GM23338 (cell line): ENCODE results near the gene CTDP1. TPM values are rescaled to one million over a fixed set of nuclear protein-coding genes. Genes with fewer than 3 reads are reported as not detected.

Source experiments
- ATAC-seq: fragments of 200-7000 bp; cut with Tn5 transposase; 3 replicates; pipeline ENCODE4 v1.9.1; 2020
- DNase-seq: peaks from one replicate; pipeline ENCODE4 v3.0.0-alpha.2; 2015; ENCODE audit warnings: low spot score
- H2AFZ ChIP-seq: fragments of 200-600 bp; sonication (generic); 2 replicates; pipeline ENCODE4 v1.8.0; 2016; ENCODE audit warnings: antibody characterized with exemption, mild to moderate bottlenecking, moderate library complexity
- H3F3A ChIP-seq: fragments of 200-600 bp; sonication (generic); replicated peaks from 2 replicates; pipeline ENCODE4 v1.8.0; 2017; ENCODE audit warnings: antibody characterized with exemption, mixed run types, low read depth
- H3K27ac ChIP-seq: fragments of 200-600 bp; sonication (generic); 2 replicates; pipeline ENCODE4 v1.6.1; 2016; ENCODE audit warnings: low read depth
- H3K27me3 ChIP-seq: fragments of 200-600 bp; sonication (generic); 2 replicates; pipeline ENCODE4 v1.8.0; 2016; ENCODE audit warnings: mild to moderate bottlenecking, mixed run types, moderate library complexity; ENCODE audit not compliant: insufficient read depth
- H3K36me3 ChIP-seq: fragments of 200-600 bp; sonication (generic); 2 replicates; pipeline ENCODE4 v1.8.0; 2016; ENCODE audit warnings: mild to moderate bottlenecking; ENCODE audit not compliant: insufficient read depth
- H3K4me1 ChIP-seq: fragments of 200-600 bp; sonication (generic); 2 replicates; pipeline ENCODE4 v1.8.0; 2016; ENCODE audit warnings: mild to moderate bottlenecking, moderate library complexity; ENCODE audit not compliant: insufficient read depth
- H3K4me2 ChIP-seq: fragments of 200-600 bp; sonication (generic); 2 replicates; pipeline ENCODE4 v1.7.1; 2017; ENCODE audit warnings: mixed run types
- H3K4me3 ChIP-seq: fragments of 200-600 bp; sonication (generic); 2 replicates; pipeline ENCODE4 v1.6.1; 2016; ENCODE audit warnings: mixed run types
- H3K79me2 ChIP-seq: fragments of 200-600 bp; sonication (generic); replicated peaks from 2 replicates; pipeline ENCODE4 v1.8.0; 2017; ENCODE audit warnings: mild to moderate bottlenecking; ENCODE audit not compliant: insufficient read depth
- H3K9me2 ChIP-seq: fragments of 200-600 bp; sonication (generic); 2 replicates; pipeline ENCODE4 v1.8.0; 2017; ENCODE audit not compliant: insufficient read depth
- H4K20me1 ChIP-seq: fragments of 200-600 bp; sonication (generic); replicated peaks from 2 replicates; pipeline ENCODE4 v1.8.0; 2017; ENCODE audit warnings: mild to moderate bottlenecking; ENCODE audit not compliant: insufficient read depth
- H3K27ac Mint-ChIP-seq: 2 replicates; pipeline ENCODE4 v1.8.0; 2020; ENCODE audit warnings: inconsistent platforms, mild to moderate bottlenecking, moderate library complexity, mixed read lengths
- H3K27me3 Mint-ChIP-seq: 3 replicates; pipeline ENCODE4 v1.8.0; 2022; ENCODE audit warnings: low read depth, mild to moderate bottlenecking, moderate library complexity, mixed read lengths, inconsistent platforms; ENCODE audit not compliant: insufficient read depth, poor library complexity
- H3K36me3 Mint-ChIP-seq: 3 replicates; pipeline ENCODE4 v1.8.0; 2021; ENCODE audit warnings: low read depth, mild to moderate bottlenecking, inconsistent platforms, moderate library complexity, mixed read lengths
- H3K4me1 Mint-ChIP-seq: 3 replicates; pipeline ENCODE4 v1.8.0; 2020; ENCODE audit warnings: mild to moderate bottlenecking, inconsistent platforms, mixed read lengths
- H3K4me3 Mint-ChIP-seq: 3 replicates; pipeline ENCODE4 v1.8.0; 2021; ENCODE audit warnings: moderate library complexity, mild to moderate bottlenecking, inconsistent platforms, mixed read lengths
- H3K9me3 Mint-ChIP-seq: 3 replicates; pipeline ENCODE4 v1.8.0; 2020; ENCODE audit warnings: moderate library complexity, mild to moderate bottlenecking, inconsistent platforms, mixed read lengths
- CREB1 ChIP-seq: fragments of 250-450 bp; sonication (Bioruptor Pico); IDR thresholded peaks from 2 replicates; pipeline ENCODE4 v1.5.0; 2020; ENCODE audit warnings: low read depth, mild to moderate bottlenecking, moderate library complexity
- EZH2 ChIP-seq: fragments of 200-600 bp; sonication (generic); IDR thresholded peaks from one replicate; pipeline ENCODE4 v1.8.0; 2017; ENCODE audit warnings: antibody characterized with exemption, mild to moderate bottlenecking, low read depth; ENCODE audit not compliant: unreplicated experiment
- JUNB ChIP-seq: IDR thresholded peaks from one replicate; pipeline ENCODE4 v1.6.1; 2016; ENCODE audit warnings: antibody characterized with exemption; ENCODE audit not compliant: unreplicated experiment
- POLR2AphosphoS5 ChIP-seq: IDR thresholded peaks from 2 replicates; pipeline ENCODE4 v1.6.1; 2016; ENCODE audit warnings: antibody characterized with exemption, low read depth
- polyA plus RNA-seq: library from polyadenylated mRNA; unstranded; fragments of >200 nt; fragmentation: Nextera tagmentation; extraction: Ambion mirVana; gene quantifications from 2 replicates; pipeline ENCODE4 v1.2.1, GENCODE V29; 2016
- total RNA-seq: library from RNA; depleted of rRNA; stranded (reverse); fragments of >200 nt; shearing (Covaris generic); gene quantifications from 2 replicates; pipeline ENCODE4 v1.2.3, GENCODE V29; 2014
- TF ChIP-seq, protein P1 (sequence below): IDR thresholded peaks from one replicate; pipeline ENCODE4 v1.6.1; 2018; ENCODE audit warnings: antibody characterized with exemption; ENCODE audit not compliant: unreplicated experiment
- TF ChIP-seq, protein P2 (sequence below): fragments of 250-450 bp; sonication (Bioruptor Pico); IDR thresholded peaks from 2 replicates; pipeline ENCODE4 v1.5.0; 2020; ENCODE audit warnings: mild to moderate bottlenecking, moderate library complexity
- TF ChIP-seq, protein P3 (sequence below), 2 experiments: fragments of 200-600 bp in 1 of 2; sonication (generic) in 1 of 2; conservative IDR thresholded peaks; 2 replicates each; pipeline versions ENCODE4 v1.5.1 to v1.6.1; 2016 to 2017; ENCODE audit warnings: antibody characterized with exemption in 2 of 2, low read depth in 2 of 2, mild to moderate bottlenecking in 2 of 2, moderate library complexity in 1 of 2

The CTDP1 gene
- total and polyA plus RNA-seq, 2 experiments from 2014 or later: 9.4 to 51.6 TPM

DNA sequence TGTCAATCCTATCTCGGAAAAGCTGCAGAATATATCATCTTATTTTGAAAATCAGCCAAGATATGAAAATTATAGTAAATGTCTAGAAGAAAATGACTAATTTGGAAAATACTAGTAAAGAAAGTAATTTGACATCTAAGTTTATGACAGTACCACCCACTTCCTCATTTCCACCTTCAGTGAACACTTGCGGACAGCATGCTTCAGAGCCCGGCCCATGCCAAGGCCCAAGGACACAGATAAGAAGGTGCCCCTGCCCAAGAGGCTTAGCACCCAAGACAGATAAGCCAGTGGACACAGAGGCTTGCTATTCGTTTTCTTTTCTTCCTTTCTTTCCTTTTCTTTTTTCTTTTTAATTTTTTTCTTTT, 113.4 kb downstream of the CTDP1 start:
- Histone ChIP-seq H3K79me2 (no peaks in the 10 kb centered on the region), H3K36me3 (no peaks in the 10 kb centered on the region)
- H3K27me3 Mint-ChIP-seq: peaks cover 38% of the 10 kb centered on the region

More for the DNA sequence above, 113.4 kb downstream of the CTDP1 start:
- Histone ChIP-seq H3K4me2 (no peak overlapping the region), H2AFZ (no peak overlapping the region), H4K20me1 (no peaks in the 10 kb centered on the region), H3K27ac (no peak overlapping the region), H3K9me2 (no peaks in the 10 kb centered on the region), H3K4me1 (no peaks in the 10 kb centered on the region), H3K27me3 (peaks cover 35% of the 10 kb centered on the region), H3K4me3 (no peak overlapping the region), H3F3A (no peaks in the 10 kb centered on the region)
- no peak for ATAC-seq
- H3K9me3 Mint-ChIP-seq: no peaks in the 10 kb centered on the region
- TF ChIP-seq CREB1 (CRISPR knock-in tag) (no peak), EZH2 (no peak), JUNB (no peak), POLR2AphosphoS5 (no peak)
- TF ChIP-seq, protein P1, sequence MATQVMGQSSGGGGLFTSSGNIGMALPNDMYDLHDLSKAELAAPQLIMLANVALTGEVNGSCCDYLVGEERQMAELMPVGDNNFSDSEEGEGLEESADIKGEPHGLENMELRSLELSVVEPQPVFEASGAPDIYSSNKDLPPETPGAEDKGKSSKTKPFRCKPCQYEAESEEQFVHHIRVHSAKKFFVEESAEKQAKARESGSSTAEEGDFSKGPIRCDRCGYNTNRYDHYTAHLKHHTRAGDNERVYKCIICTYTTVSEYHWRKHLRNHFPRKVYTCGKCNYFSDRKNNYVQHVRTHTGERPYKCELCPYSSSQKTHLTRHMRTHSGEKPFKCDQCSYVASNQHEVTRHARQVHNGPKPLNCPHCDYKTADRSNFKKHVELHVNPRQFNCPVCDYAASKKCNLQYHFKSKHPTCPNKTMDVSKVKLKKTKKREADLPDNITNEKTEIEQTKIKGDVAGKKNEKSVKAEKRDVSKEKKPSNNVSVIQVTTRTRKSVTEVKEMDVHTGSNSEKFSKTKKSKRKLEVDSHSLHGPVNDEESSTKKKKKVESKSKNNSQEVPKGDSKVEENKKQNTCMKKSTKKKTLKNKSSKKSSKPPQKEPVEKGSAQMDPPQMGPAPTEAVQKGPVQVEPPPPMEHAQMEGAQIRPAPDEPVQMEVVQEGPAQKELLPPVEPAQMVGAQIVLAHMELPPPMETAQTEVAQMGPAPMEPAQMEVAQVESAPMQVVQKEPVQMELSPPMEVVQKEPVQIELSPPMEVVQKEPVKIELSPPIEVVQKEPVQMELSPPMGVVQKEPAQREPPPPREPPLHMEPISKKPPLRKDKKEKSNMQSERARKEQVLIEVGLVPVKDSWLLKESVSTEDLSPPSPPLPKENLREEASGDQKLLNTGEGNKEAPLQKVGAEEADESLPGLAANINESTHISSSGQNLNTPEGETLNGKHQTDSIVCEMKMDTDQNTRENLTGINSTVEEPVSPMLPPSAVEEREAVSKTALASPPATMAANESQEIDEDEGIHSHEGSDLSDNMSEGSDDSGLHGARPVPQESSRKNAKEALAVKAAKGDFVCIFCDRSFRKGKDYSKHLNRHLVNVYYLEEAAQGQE: no peak
- TF ChIP-seq, protein P2, sequence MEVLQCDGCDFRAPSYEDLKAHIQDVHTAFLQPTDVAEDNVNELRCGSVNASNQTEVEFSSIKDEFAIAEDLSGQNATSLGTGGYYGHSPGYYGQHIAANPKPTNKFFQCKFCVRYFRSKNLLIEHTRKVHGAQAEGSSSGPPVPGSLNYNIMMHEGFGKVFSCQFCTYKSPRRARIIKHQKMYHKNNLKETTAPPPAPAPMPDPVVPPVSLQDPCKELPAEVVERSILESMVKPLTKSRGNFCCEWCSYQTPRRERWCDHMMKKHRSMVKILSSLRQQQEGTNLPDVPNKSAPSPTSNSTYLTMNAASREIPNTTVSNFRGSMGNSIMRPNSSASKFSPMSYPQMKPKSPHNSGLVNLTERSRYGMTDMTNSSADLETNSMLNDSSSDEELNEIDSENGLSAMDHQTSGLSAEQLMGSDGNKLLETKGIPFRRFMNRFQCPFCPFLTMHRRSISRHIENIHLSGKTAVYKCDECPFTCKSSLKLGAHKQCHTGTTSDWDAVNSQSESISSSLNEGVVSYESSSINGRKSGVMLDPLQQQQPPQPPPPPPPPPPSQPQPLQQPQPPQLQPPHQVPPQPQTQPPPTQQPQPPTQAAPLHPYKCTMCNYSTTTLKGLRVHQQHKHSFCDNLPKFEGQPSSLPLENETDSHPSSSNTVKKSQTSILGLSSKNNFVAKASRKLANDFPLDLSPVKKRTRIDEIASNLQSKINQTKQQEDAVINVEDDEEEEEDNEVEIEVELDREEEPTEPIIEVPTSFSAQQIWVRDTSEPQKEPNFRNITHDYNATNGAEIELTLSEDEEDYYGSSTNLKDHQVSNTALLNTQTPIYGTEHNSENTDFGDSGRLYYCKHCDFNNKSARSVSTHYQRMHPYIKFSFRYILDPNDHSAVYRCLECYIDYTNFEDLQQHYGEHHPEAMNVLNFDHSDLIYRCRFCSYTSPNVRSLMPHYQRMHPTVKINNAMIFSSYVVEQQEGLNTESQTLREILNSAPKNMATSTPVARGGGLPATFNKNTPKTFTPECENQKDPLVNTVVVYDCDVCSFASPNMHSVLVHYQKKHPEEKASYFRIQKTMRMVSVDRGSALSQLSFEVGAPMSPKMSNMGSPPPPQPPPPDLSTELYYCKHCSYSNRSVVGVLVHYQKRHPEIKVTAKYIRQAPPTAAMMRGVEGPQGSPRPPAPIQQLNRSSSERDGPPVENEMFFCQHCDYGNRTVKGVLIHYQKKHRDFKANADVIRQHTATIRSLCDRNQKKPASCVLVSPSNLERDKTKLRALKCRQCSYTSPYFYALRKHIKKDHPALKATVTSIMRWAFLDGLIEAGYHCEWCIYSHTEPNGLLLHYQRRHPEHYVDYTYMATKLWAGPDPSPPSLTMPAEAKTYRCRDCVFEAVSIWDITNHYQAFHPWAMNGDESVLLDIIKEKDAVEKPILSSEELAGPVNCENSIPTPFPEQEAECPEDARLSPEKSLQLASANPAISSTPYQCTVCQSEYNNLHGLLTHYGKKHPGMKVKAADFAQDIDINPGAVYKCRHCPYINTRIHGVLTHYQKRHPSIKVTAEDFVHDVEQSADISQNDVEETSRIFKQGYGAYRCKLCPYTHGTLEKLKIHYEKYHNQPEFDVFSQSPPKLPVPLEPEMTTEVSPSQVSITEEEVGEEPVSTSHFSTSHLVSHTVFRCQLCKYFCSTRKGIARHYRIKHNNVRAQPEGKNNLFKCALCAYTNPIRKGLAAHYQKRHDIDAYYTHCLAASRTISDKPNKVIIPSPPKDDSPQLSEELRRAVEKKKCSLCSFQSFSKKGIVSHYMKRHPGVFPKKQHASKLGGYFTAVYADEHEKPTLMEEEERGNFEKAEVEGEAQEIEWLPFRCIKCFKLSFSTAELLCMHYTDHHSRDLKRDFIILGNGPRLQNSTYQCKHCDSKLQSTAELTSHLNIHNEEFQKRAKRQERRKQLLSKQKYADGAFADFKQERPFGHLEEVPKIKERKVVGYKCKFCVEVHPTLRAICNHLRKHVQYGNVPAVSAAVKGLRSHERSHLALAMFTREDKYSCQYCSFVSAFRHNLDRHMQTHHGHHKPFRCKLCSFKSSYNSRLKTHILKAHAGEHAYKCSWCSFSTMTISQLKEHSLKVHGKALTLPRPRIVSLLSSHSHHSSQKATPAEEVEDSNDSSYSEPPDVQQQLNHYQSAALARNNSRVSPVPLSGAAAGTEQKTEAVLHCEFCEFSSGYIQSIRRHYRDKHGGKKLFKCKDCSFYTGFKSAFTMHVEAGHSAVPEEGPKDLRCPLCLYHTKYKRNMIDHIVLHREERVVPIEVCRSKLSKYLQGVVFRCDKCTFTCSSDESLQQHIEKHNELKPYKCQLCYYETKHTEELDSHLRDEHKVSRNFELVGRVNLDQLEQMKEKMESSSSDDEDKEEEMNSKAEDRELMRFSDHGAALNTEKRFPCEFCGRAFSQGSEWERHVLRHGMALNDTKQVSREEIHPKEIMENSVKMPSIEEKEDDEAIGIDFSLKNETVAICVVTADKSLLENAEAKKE (CRISPR knock-in tag): no peak
- TF ChIP-seq, protein P3, sequence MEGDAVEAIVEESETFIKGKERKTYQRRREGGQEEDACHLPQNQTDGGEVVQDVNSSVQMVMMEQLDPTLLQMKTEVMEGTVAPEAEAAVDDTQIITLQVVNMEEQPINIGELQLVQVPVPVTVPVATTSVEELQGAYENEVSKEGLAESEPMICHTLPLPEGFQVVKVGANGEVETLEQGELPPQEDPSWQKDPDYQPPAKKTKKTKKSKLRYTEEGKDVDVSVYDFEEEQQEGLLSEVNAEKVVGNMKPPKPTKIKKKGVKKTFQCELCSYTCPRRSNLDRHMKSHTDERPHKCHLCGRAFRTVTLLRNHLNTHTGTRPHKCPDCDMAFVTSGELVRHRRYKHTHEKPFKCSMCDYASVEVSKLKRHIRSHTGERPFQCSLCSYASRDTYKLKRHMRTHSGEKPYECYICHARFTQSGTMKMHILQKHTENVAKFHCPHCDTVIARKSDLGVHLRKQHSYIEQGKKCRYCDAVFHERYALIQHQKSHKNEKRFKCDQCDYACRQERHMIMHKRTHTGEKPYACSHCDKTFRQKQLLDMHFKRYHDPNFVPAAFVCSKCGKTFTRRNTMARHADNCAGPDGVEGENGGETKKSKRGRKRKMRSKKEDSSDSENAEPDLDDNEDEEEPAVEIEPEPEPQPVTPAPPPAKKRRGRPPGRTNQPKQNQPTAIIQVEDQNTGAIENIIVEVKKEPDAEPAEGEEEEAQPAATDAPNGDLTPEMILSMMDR (conservative IDR thresholded peaks at IDR 0.05; ENCODE audit: low read depth in 2 of 2): no peak
- H3K4me1 Mint-ChIP-seq: peaks cover 4% of the 10 kb centered on the region
- H3K36me3 Mint-ChIP-seq: no peaks in the 10 kb centered on the region; the same call in 2 of the 3 replicates
- DNase-seq: no peak
- H3K4me3 Mint-ChIP-seq: no peak overlapping the region
- no peak overlapping the region for H3K27ac Mint-ChIP-seq
